ENCODE results near the gene CDC42.

CDC42 gene

GRCh38 chr1:22110016-22110415, 57.5 kb downstream of the CDC42 start:
- no peak for DNase-seq (ENCODE audit: low read depth)

GRCh38 chr1:22111115-22111514, 58.6 kb downstream of the CDC42 start:
- DNase-seq (ENCODE audit: low read depth): no peak

GRCh38 chr1:22111620-22112019, 59.1 kb downstream of the CDC42 start:
- no peak for DNase-seq (ENCODE audit: low read depth)

GRCh38 chr1:22112554-22112953, 60.0 kb downstream of the CDC42 start:
- DNase-seq (ENCODE audit: low read depth): no peak

GRCh38 chr1:22114083-22115012, 61.8 kb downstream of the CDC42 start:
- no peak for DNase-seq (ENCODE audit: low read depth)

GRCh38 chr1:22115286-22115685, 62.8 kb downstream of the CDC42 start:
- no peak for DNase-seq (ENCODE audit: low read depth)

- no peak for DNase-seq (ENCODE audit: low read depth)
These were observed 64.7 kb downstream of the CDC42 start for GRCh38 chr1:22117238-22117637.

- no peak for DNase-seq (ENCODE audit: low read depth)
These were observed 65.3 kb downstream of the CDC42 start for GRCh38 chr1:22117851-22118250.

GRCh38 chr1:22118291-22118992, 65.9 kb downstream of the CDC42 start:
- DNase-seq (ENCODE audit: low read depth): no peak

- DNase-seq (ENCODE audit: low read depth): no peak
These were observed 67.3 kb downstream of the CDC42 start for GRCh38 chr1:22119626-22120468.

- no peak for DNase-seq (ENCODE audit: low read depth)
These were observed 67.9 kb downstream of the CDC42 start for GRCh38 chr1:22120469-22120790.

GRCh38 chr1:22121421-22121911, 69.0 kb downstream of the CDC42 start:
- DNase-seq (ENCODE audit: low read depth): no peak

- no peak for DNase-seq (ENCODE audit: low read depth)
These were observed 70.0 kb downstream of the CDC42 start for GRCh38 chr1:22122273-22123070.

- DNase-seq (ENCODE audit: low read depth): no peak
These were observed 70.5 kb downstream of the CDC42 start for GRCh38 chr1:22123071-22123390.

- no peak for DNase-seq (ENCODE audit: low read depth)
These were observed 71.4 kb downstream of the CDC42 start for GRCh38 chr1:22123901-22124404.

GRCh38 chr1:22124592-22125229, 72.2 kb downstream of the CDC42 start:
- no peak for DNase-seq (ENCODE audit: low read depth)

GRCh38 chr1:22126531-22126930, 74.0 kb downstream of the CDC42 start:
- no peak for DNase-seq (ENCODE audit: low read depth)

GRCh38 chr1:22127248-22127647, 74.7 kb downstream of the CDC42 start:
- no peak for DNase-seq (ENCODE audit: low read depth)

- DNase-seq (ENCODE audit: low read depth): no peak
These were observed 75.2 kb downstream of the CDC42 start for GRCh38 chr1:22127731-22128130.

GRCh38 chr1:22128392-22128791, 75.9 kb downstream of the CDC42 start:
- DNase-seq (ENCODE audit: low read depth): no peak
